ENCODE results near the gene ZAP70. TPM values are rescaled to one million over a fixed set of nuclear protein-coding genes. Genes with fewer than 3 reads are reported as not detected.

ZAP70 gene
- total and polyA plus RNA-seq, 2 donors (not counting 1 experiment from before 2014, with no cell fraction given), result 3.4 to 20.5 TPM

DNA sequence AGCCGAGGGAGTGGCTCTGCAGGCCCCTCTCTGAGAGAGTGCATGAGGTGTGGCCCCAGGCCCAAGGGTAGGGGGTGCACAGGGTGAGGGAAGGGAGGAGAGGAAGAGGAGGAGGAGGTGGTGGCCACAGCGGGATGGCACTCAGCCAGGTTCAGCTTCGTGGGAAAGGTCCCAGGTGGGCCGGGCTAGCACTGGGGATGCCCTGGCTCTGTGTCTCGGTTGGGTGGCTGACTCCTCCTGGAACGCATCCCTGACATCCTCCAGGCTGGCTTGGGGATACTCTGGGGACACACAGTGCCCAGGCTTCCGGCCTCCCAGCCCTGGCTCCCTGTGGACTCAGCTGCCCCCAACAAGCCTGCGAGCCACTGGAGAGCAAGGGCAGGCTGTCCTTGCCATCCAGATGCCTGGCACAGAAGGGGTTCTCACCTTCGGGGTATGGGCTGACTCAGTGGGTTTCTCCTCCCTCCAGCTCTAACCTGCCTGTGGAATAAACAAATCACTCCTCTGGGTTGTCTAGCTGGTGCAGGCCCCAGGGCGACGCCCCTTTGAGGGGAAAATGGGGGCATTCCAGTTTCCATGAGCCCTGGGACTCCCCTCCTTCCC, 582 bp upstream of the ZAP70 start:
- Histone ChIP-seq H3K4me2 (replicated peaks; ENCODE audit: low read depth, low read length, poor library complexity, severe bottlenecking) (peak overlapping the region; percentile 64), H3K36me3 (replicated peaks in 1 of 2; ENCODE audit: control extremely low read depth in 1 of 2, control insufficient read depth in 1 of 2, extremely low read depth in 1 of 2, insufficient read depth in 2 of 2, low read length in 1 of 2) (no peaks in the 10 kb centered on the region), H3K27ac (ENCODE audit: low read length in 2 of 2) (peak overlapping the region; percentile 1 to 72), H3K9ac (ENCODE audit: low read length) (peak overlapping the region; percentile 45), H3K79me2 (ENCODE audit: control insufficient read depth, insufficient read depth, low read length) (peaks cover 6% of the 10 kb centered on the region), H3K4me3 (ENCODE audit: control extremely low read depth in 1 of 5, extremely low read depth in 1 of 5, insufficient read depth in 1 of 5, low read depth in 2 of 5, low read length in 4 of 5) (no peak overlapping the region), H3K27me3 (replicated peaks in 1 of 4; ENCODE audit: control extremely low read depth in 1 of 4, control insufficient read depth in 3 of 4, insufficient read depth in 4 of 4, low read length in 3 of 4) (peaks cover 0 to 5% (median 0%) of the 10 kb centered on the region in 4 experiments), H3K9me3 (ENCODE audit: control extremely low read depth in 1 of 3, control insufficient read depth in 2 of 3, insufficient read depth in 1 of 3, low read length in 2 of 3) (peaks cover 0 to 10% (median 0%) of the 10 kb centered on the region in 3 donors), H4K20me1 (ENCODE audit: control insufficient read depth, insufficient read depth, low read length, poor library complexity, severe bottlenecking) (no peaks in the 10 kb centered on the region), H2AFZ (ENCODE audit: insufficient read depth, low read depth, low read length, poor library complexity, severe bottlenecking) (peak overlapping the region; percentile 85), H3K4me1 (ENCODE audit: control insufficient read depth in 2 of 2, insufficient read depth in 2 of 2, low read length in 2 of 2) (peaks cover 14 to 20% of the 10 kb centered on the region in 2 donors)
- Mint-ChIP-seq H3K9me3 (ENCODE audit: insufficient read depth) (no peaks in the 10 kb centered on the region), H3K27ac (peak overlapping the region; percentile 50), H3K27me3 (peaks cover 8% of the 10 kb centered on the region), H3K4me3 (no peak overlapping the region), H3K4me1 (peaks cover 20% of the 10 kb centered on the region)
- intact Hi-C loops (cut with micrococcal nuclease), result no loop called here
- DNase-seq, result no peak
- 52% methylated on average over 8 of the region's 11 CpGs for WGBS (ENCODE audit: insufficient coverage)
- no peak for TF ChIP-seq EZH2 (IDR thresholded peaks at IDR 0.05; ENCODE audit: borderline replicate concordance, insufficient read depth, low read depth, low read length, poor library complexity, severe bottlenecking)
- TF ChIP-seq, protein P1, sequence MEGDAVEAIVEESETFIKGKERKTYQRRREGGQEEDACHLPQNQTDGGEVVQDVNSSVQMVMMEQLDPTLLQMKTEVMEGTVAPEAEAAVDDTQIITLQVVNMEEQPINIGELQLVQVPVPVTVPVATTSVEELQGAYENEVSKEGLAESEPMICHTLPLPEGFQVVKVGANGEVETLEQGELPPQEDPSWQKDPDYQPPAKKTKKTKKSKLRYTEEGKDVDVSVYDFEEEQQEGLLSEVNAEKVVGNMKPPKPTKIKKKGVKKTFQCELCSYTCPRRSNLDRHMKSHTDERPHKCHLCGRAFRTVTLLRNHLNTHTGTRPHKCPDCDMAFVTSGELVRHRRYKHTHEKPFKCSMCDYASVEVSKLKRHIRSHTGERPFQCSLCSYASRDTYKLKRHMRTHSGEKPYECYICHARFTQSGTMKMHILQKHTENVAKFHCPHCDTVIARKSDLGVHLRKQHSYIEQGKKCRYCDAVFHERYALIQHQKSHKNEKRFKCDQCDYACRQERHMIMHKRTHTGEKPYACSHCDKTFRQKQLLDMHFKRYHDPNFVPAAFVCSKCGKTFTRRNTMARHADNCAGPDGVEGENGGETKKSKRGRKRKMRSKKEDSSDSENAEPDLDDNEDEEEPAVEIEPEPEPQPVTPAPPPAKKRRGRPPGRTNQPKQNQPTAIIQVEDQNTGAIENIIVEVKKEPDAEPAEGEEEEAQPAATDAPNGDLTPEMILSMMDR (IDR thresholded peaks at IDR 0.05), result no peak
- ATAC-seq (ENCODE audit: low read depth), result no peak
- POLR2A ChIA-PET, result no interaction called here
- CTCF ChIA-PET, result interaction anchor here (7.6 kb wide), 1 partner anchor 14 kb away, joined by 55 read pairs; no protein-coding TSS in a partner anchor
